MM.1S (cell line): ENCODE data around the gene OR7C2.

Experiments
- DNase-seq: peaks from one replicate; pipeline ENCODE4 v3.0.0-alpha.2; 2015
- H2AFZ ChIP-seq: fragments of 300-600 bp; sonication (generic); 2 replicates; pipeline ENCODE4 v1.6.0; 2016; ENCODE audit warnings: antibody characterized with exemption, low read length
- H3F3A ChIP-seq: fragments of 300-600 bp; sonication (generic); 2 replicates; pipeline ENCODE4 v1.6.1; 2016; ENCODE audit warnings: mild to moderate bottlenecking, antibody characterized with exemption, low read length, moderate library complexity, mixed read lengths; ENCODE audit not compliant: insufficient read depth
- H3K27ac ChIP-seq: fragments of 300-600 bp; sonication (generic); 2 replicates; pipeline ENCODE4 v1.5.1; 2016; ENCODE audit warnings: mild to moderate bottlenecking, low read length
- H3K27me3 ChIP-seq: fragments of 300-600 bp; sonication (generic); replicated peaks from 2 replicates; pipeline ENCODE4 v1.6.0; 2016; ENCODE audit warnings: low read length; ENCODE audit not compliant: insufficient read depth
- H3K36me3 ChIP-seq: fragments of 300-600 bp; sonication (generic); replicated peaks from 2 replicates; pipeline ENCODE4 v1.6.1; 2016; ENCODE audit warnings: mild to moderate bottlenecking, low read length, mixed read lengths; ENCODE audit not compliant: insufficient read depth
- H3K4me1 ChIP-seq: fragments of 300-600 bp; sonication (generic); 2 replicates; pipeline ENCODE4 v1.6.1; 2016; ENCODE audit warnings: low read length, mixed read lengths
- H3K4me2 ChIP-seq: fragments of 300-600 bp; sonication (generic); 2 replicates; pipeline ENCODE4 v1.6.0; 2016; ENCODE audit warnings: low read depth, low read length
- H3K4me3 ChIP-seq: fragments of 300-600 bp; sonication (generic); 2 replicates; pipeline ENCODE4 v1.5.1; 2016; ENCODE audit warnings: low read length, mixed read lengths
- H3K79me2 ChIP-seq: fragments of 300-600 bp; sonication (generic); 2 replicates; pipeline ENCODE4 v1.6.1; 2016; ENCODE audit warnings: mixed run types, low read length, mixed read lengths
- H3K9ac ChIP-seq: fragments of 300-600 bp; sonication (generic); 2 replicates; pipeline ENCODE4 v1.6.1; 2016; ENCODE audit warnings: low read length, mixed read lengths
- H3K9me2 ChIP-seq: fragments of 300-600 bp; sonication (generic); replicated peaks from 2 replicates; pipeline ENCODE4 v1.6.1; 2016; ENCODE audit warnings: mild to moderate bottlenecking, low read length, mixed read lengths; ENCODE audit not compliant: insufficient read depth
- H3K9me3 ChIP-seq: fragments of 300-600 bp; sonication (generic); replicated peaks from 2 replicates; pipeline ENCODE4 v1.6.1; 2016; ENCODE audit warnings: mild to moderate bottlenecking, low read length, mixed read lengths; ENCODE audit not compliant: insufficient read depth
- H4K20me1 ChIP-seq: fragments of 300-600 bp; sonication (generic); 2 replicates; pipeline ENCODE4 v1.6.1; 2016; ENCODE audit warnings: mild to moderate bottlenecking, low read length, moderate library complexity, mixed read lengths; ENCODE audit not compliant: insufficient read depth
- EZH2 ChIP-seq: fragments of 300-600 bp; sonication (generic); optimal IDR thresholded peaks from 2 replicates; pipeline ENCODE3; 2017; ENCODE audit warnings: low read depth, mild to moderate bottlenecking, antibody characterized with exemption, low read length, mixed read lengths
- EZH2phosphoT487 ChIP-seq: fragments of 300-600 bp; sonication (generic); IDR thresholded peaks from 2 replicates; pipeline ENCODE4 v1.6.1; 2018; ENCODE audit warnings: antibody characterized with exemption, low read length
- TF ChIP-seq, protein P1 (sequence below): fragments of 300-600 bp; sonication (generic); IDR thresholded peaks from 2 replicates; pipeline ENCODE4 v1.5.1; 2016; ENCODE audit warnings: antibody characterized with exemption, low read length, mixed read lengths

Gene OR7C2

DNA sequence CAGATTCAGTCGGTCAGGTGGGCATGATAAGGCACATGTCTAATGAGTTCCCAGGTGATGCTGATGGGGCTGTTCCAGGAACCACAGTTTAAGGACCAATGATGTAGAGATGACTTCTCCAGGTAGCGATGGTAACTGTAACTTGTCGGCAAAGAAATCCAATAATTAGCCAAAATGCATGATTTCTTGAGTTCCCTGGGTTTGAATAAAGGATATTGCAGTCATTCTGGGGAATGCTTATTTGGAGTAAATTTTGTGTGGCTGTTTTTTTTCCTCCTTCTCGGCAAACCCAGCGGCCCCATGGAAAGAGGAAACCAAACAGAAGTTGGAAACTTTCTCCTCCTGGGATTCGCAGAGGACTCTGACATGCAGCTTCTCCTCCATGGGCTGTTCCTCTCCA is at the start of gene OR7C2:
OR7C2 (plus strand) TSS at position 301 of the 400 bp plus-strand sequence; CDS start at position 301, 0 bp downstream.
- no peaks in the 10 kb centered on the region for H3K9me2 ChIP-seq
- H4K20me1 ChIP-seq = no peaks in the 10 kb centered on the region
- no peaks in the 10 kb centered on the region for H3K79me2 ChIP-seq
- no peaks in the 10 kb centered on the region for H3K36me3 ChIP-seq
- no peaks in the 10 kb centered on the region for H3F3A ChIP-seq
- no peak within 1 kb of the TSS for H3K27ac ChIP-seq
- TF ChIP-seq, protein P1, sequence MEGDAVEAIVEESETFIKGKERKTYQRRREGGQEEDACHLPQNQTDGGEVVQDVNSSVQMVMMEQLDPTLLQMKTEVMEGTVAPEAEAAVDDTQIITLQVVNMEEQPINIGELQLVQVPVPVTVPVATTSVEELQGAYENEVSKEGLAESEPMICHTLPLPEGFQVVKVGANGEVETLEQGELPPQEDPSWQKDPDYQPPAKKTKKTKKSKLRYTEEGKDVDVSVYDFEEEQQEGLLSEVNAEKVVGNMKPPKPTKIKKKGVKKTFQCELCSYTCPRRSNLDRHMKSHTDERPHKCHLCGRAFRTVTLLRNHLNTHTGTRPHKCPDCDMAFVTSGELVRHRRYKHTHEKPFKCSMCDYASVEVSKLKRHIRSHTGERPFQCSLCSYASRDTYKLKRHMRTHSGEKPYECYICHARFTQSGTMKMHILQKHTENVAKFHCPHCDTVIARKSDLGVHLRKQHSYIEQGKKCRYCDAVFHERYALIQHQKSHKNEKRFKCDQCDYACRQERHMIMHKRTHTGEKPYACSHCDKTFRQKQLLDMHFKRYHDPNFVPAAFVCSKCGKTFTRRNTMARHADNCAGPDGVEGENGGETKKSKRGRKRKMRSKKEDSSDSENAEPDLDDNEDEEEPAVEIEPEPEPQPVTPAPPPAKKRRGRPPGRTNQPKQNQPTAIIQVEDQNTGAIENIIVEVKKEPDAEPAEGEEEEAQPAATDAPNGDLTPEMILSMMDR = no peak
- TF ChIP-seq EZH2 = no peak
- TF ChIP-seq EZH2phosphoT487 = no peak
- H2AFZ ChIP-seq = no peak within 1 kb of the TSS
- H3K4me3 ChIP-seq = no peak within 1 kb of the TSS
- no peaks in the 10 kb centered on the region for H3K9me3 ChIP-seq
- no peak within 1 kb of the TSS for H3K4me2 ChIP-seq
- DNase-seq = no peak
- H3K27me3 ChIP-seq = peaks cover 73% of the 10 kb centered on the region
- H3K9ac ChIP-seq = no peak within 1 kb of the TSS
- no peaks in the 10 kb centered on the region for H3K4me1 ChIP-seq

DNA sequence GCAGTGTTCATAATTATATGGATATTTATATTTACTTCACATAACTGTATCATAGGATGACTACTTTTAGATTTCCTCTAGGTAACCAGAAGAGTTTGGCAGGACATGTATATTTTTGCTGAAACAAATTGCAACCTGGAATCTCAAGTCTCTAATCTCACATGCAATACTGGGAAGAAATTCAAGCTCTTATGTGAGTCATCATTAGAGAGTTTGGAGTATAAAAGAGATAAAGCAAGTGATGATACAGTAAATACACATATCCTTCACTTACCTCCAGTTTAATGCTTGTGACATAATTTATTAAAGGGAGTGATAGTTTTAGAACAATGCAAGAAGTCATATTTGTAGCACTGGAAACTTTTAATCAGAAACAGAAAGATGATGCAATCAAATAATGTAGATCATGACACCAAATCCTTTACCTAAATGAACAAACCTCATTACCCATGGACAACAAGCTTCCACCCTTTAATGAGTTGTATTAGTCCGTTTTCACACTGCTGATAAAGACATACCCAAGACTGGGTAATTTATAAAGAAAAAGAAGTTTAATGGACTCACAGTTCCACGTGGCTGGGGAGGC is 39.5 kb upstream of the OR7C2 start:
- no peak for DNase-seq
- no peak overlapping the region for H3K4me3 ChIP-seq
- H3K9ac ChIP-seq = no peak overlapping the region
- no peaks in the 10 kb centered on the region for H3K9me2 ChIP-seq
- H3K27ac ChIP-seq = no peak overlapping the region
- H3K4me1 ChIP-seq = no peaks in the 10 kb centered on the region
- H2AFZ ChIP-seq = no peak overlapping the region
- H3K4me2 ChIP-seq = no peak overlapping the region
- no peak for TF ChIP-seq EZH2phosphoT487
- TF ChIP-seq EZH2 = no peak
- TF ChIP-seq, protein P1 = no peak
- H3F3A ChIP-seq = no peaks in the 10 kb centered on the region
- no peaks in the 10 kb centered on the region for H3K9me3 ChIP-seq
- no peaks in the 10 kb centered on the region; the same call in 1 of the 2 replicates for H4K20me1 ChIP-seq
- no peaks in the 10 kb centered on the region for H3K79me2 ChIP-seq
- no peaks in the 10 kb centered on the region for H3K36me3 ChIP-seq
- H3K27me3 ChIP-seq = peaks cover 90% of the 10 kb centered on the region

DNA sequence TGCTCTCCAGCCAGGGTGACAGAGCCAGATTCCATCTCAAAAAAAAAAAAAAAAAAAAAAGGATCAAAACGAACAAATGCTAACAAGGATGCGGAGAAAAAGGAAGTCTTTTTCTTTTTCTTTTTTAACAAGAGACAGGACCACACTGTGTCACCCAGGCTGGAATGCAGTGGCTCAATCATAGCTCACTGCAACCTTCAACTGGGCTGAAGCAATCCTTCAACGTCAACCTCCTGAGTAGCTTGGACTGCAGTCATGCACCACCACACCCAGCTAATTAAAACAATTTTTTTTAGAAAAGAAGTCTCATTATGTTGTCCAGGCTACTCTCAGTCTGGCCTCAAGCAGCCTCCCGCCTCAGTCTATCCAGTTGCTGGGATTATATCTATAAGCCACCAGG is 34.6 kb upstream of the OR7C2 start:
- Histone ChIP-seq H3F3A (no peaks in the 10 kb centered on the region), H3K9me2 (no peaks in the 10 kb centered on the region), H3K27me3 (peaks cover 90% of the 10 kb centered on the region), H3K4me1 (no peaks in the 10 kb centered on the region), H4K20me1 (no peaks in the 10 kb centered on the region), H3K4me3 (no peak overlapping the region), H3K79me2 (no peaks in the 10 kb centered on the region), H3K9ac (no peak overlapping the region), H2AFZ (no peak overlapping the region), H3K4me2 (no peak overlapping the region), H3K9me3 (no peaks in the 10 kb centered on the region), H3K36me3 (no peaks in the 10 kb centered on the region), H3K27ac (no peak overlapping the region)
- TF ChIP-seq EZH2 (no peak), EZH2phosphoT487 (no peak)
- TF ChIP-seq, protein P1 = no peak
- no peak for DNase-seq
